Measurements from ENCODE around the gene CDH13. TPM values are rescaled to one million over a fixed set of nuclear protein-coding genes. Genes with fewer than 3 reads are reported as not detected.

CDH13 gene
- 1 to 10 TPM in 3 of 4 donors, not detected in 1; 2.0 to 6.6 (median 4.1) TPM for total RNA-seq

GRCh38 chr16:82626791-82627261 lies at the start of gene CDH13:
Gene CDH13 (plus strand): TSS chr16:82626969.
- no peak for DNase-seq
- Histone ChIP-seq H3K27me3 (peaks cover 0 to 16% of the 10 kb centered on the region in 2 donors), H3K36me3 (no peaks in the 10 kb centered on the region), H3K4me1 (peaks cover 0 to 19% (median 2%) of the 10 kb centered on the region in 4 donors), H3K4me3 (peak within 1 kb of the TSS in 3 of 4 donors; percentile 18 to 46 (median 42)), H3K27ac (peak within 1 kb of the TSS in 1 of 4 donors; percentile 2), H3K9me3 (no peaks in the 10 kb centered on the region)
- no peak for TF ChIP-seq POLR2A (IDR thresholded peaks at IDR 0.05)
- no peak for TF ChIP-seq CTCF (IDR thresholded peaks at IDR 0.05)

GRCh38 chr16:82580298-82580890 lies 46.4 kb upstream of the CDH13 start:
- Histone ChIP-seq H3K4me1 (no peaks in the 10 kb centered on the region), H3K4me3 (no peak overlapping the region), H3K9me3 (no peaks in the 10 kb centered on the region), H3K27ac (no peak overlapping the region), H3K27me3 (no peaks in the 10 kb centered on the region), H3K36me3 (no peaks in the 10 kb centered on the region)
- peak in 1 of 3 donors; percentile 47 for DNase-seq
- TF ChIP-seq POLR2A (IDR thresholded peaks at IDR 0.05) = no peak
- TF ChIP-seq CTCF (IDR thresholded peaks at IDR 0.05) = peak in 3 of 6 experiments; percentile 26 to 31 (median 30)

GRCh38 chr16:82582975-82583374 lies 43.8 kb upstream of the CDH13 start:
- H3K27me3 ChIP-seq = no peaks in the 10 kb centered on the region
- no peak for DNase-seq

GRCh38 chr16:82583422-82583821 lies 43.3 kb upstream of the CDH13 start:
- no peak for DNase-seq
- Histone ChIP-seq H3K27me3 (no peaks in the 10 kb centered on the region), H3K4me1 (no peaks in the 10 kb centered on the region), H3K9me3 (no peaks in the 10 kb centered on the region), H3K4me3 (no peak overlapping the region), H3K27ac (no peak overlapping the region), H3K36me3 (no peaks in the 10 kb centered on the region)
- no peak for TF ChIP-seq CTCF (IDR thresholded peaks at IDR 0.05)

More at GRCh38 chr16:82582975-82583374, 43.8 kb upstream of the CDH13 start:
- TF ChIP-seq CTCF (IDR thresholded peaks at IDR 0.05) (no peak), POLR2A (IDR thresholded peaks at IDR 0.05) (no peak)
- Histone ChIP-seq H3K4me3 (no peak overlapping the region), H3K4me1 (no peaks in the 10 kb centered on the region), H3K9me3 (no peaks in the 10 kb centered on the region), H3K27ac (no peak overlapping the region), H3K36me3 (no peaks in the 10 kb centered on the region)

- H3K36me3 ChIP-seq = no peaks in the 10 kb centered on the region
- DNase-seq = no peak
- H3K4me1 ChIP-seq = no peaks in the 10 kb centered on the region
- no peaks in the 10 kb centered on the region for H3K27me3 ChIP-seq
- no peaks in the 10 kb centered on the region for H3K9me3 ChIP-seq
- no peak overlapping the region for H3K4me3 ChIP-seq
- no peak overlapping the region for H3K27ac ChIP-seq
- TF ChIP-seq POLR2A (IDR thresholded peaks at IDR 0.05) (no peak), CTCF (IDR thresholded peaks at IDR 0.05) (no peak)
Measured at GRCh38 chr16:82584553-82585152, 42.1 kb upstream of the CDH13 start.

Data from Peyer's patch (tissue), 4 donors.